ENCODE results near the gene SDHB. TPM values are rescaled to one million over a fixed set of nuclear protein-coding genes. Genes with fewer than 3 reads are reported as not detected.
A peak's percentile ranks its signal among the peaks of the same experiment; 100 is the strongest.

The SDHB gene
- total RNA-seq, 1 donor from 2014 or later: 61.2 TPM

DNA sequence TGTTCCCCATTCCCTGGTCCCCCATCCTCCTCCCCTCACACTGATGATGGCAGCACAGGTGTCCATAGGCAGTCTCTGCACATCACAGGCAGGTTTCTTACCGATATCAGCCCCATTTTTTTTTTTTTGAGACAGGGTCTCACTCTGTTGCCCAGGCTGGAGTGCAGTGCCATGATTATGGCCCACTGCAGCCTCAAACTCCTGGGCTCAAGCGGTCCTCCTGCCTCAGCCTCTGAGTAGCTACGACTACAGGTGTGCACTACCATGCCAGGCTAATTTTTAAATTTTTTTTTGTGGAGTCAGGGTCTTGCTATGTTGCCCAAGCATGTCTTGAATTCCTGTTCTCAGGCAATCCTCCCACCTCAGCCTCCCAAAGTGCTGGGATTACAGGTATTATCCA, 28.9 kb upstream of the SDHB start:
- Mint-ChIP-seq H3K36me3 (no peaks in the 10 kb centered on the region), H3K9me3 (no peaks in the 10 kb centered on the region), H3K27ac (no peak overlapping the region), H3K4me1 (peaks cover 3% of the 10 kb centered on the region), H3K4me3 (no peak overlapping the region), H3K27me3 (ENCODE audit: insufficient read depth, low read depth) (peaks cover 5% of the 10 kb centered on the region)
- Histone ChIP-seq H3K79me2 (ENCODE audit: low read depth) (no peaks in the 10 kb centered on the region), H3K4me2 (no peak overlapping the region), H3K9me3 (ENCODE audit: low read depth) (no peaks in the 10 kb centered on the region), H2AFZ (replicated peaks) (no peak overlapping the region), H3K27me3 (no peaks in the 10 kb centered on the region), H3F3A (ENCODE audit: low read depth) (no peaks in the 10 kb centered on the region), H3K4me1 (no peaks in the 10 kb centered on the region), H3K36me3 (no peaks in the 10 kb centered on the region), H4K20me1 (ENCODE audit: low read depth) (no peaks in the 10 kb centered on the region), H3K27ac (no peak overlapping the region), H3K9ac (no peak overlapping the region), H3K4me3 (no peak overlapping the region)
- TF ChIP-seq, protein P1, sequence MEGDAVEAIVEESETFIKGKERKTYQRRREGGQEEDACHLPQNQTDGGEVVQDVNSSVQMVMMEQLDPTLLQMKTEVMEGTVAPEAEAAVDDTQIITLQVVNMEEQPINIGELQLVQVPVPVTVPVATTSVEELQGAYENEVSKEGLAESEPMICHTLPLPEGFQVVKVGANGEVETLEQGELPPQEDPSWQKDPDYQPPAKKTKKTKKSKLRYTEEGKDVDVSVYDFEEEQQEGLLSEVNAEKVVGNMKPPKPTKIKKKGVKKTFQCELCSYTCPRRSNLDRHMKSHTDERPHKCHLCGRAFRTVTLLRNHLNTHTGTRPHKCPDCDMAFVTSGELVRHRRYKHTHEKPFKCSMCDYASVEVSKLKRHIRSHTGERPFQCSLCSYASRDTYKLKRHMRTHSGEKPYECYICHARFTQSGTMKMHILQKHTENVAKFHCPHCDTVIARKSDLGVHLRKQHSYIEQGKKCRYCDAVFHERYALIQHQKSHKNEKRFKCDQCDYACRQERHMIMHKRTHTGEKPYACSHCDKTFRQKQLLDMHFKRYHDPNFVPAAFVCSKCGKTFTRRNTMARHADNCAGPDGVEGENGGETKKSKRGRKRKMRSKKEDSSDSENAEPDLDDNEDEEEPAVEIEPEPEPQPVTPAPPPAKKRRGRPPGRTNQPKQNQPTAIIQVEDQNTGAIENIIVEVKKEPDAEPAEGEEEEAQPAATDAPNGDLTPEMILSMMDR (IDR thresholded peaks at IDR 0.05): no peak
- TF ChIP-seq EZH2 (IDR thresholded peaks at IDR 0.05) (no peak), EZH2phosphoT487 (IDR thresholded peaks at IDR 0.05) (no peak)
- no peak for DNase-seq (ENCODE audit: low spot score)

- Mint-ChIP-seq H3K27me3 (ENCODE audit: insufficient read depth, low read depth) (peaks cover 7% of the 10 kb centered on the region), H3K4me1 (peaks cover 3% of the 10 kb centered on the region), H3K36me3 (no peaks in the 10 kb centered on the region), H3K9me3 (no peaks in the 10 kb centered on the region), H3K27ac (peak overlapping the region; percentile 10), H3K4me3 (no peak overlapping the region)
- Histone ChIP-seq H3K27me3 (no peaks in the 10 kb centered on the region), H3K27ac (no peak overlapping the region), H3K9me3 (ENCODE audit: low read depth) (no peaks in the 10 kb centered on the region), H3K36me3 (no peaks in the 10 kb centered on the region), H4K20me1 (ENCODE audit: low read depth) (no peaks in the 10 kb centered on the region), H3K4me1 (no peaks in the 10 kb centered on the region), H2AFZ (replicated peaks) (no peak overlapping the region), H3K9ac (no peak overlapping the region), H3K4me3 (no peak overlapping the region), H3F3A (ENCODE audit: low read depth) (no peaks in the 10 kb centered on the region), H3K79me2 (ENCODE audit: low read depth) (no peaks in the 10 kb centered on the region), H3K4me2 (no peak overlapping the region)
- no peak for DNase-seq (ENCODE audit: low spot score)
- TF ChIP-seq, protein P1 (IDR thresholded peaks at IDR 0.05): no peak
- TF ChIP-seq EZH2 (IDR thresholded peaks at IDR 0.05) (no peak), EZH2phosphoT487 (IDR thresholded peaks at IDR 0.05) (no peak)
These were observed 27.6 kb upstream of the SDHB start for GRCh38 chr1:17081439-17081838.

GRCh38 chr1:17080880-17081279, 27.0 kb upstream of the SDHB start:
- no peak overlapping the region for H3K27ac Mint-ChIP-seq
- Histone ChIP-seq H3K27me3 (no peaks in the 10 kb centered on the region), H3K4me1 (no peaks in the 10 kb centered on the region), H3K36me3 (no peaks in the 10 kb centered on the region), H3K27ac (no peak overlapping the region), H3F3A (ENCODE audit: low read depth) (no peaks in the 10 kb centered on the region), H3K4me2 (no peak overlapping the region), H4K20me1 (ENCODE audit: low read depth) (no peaks in the 10 kb centered on the region), H3K79me2 (ENCODE audit: low read depth) (no peaks in the 10 kb centered on the region), H3K4me3 (no peak overlapping the region), H3K9ac (no peak overlapping the region), H3K9me3 (ENCODE audit: low read depth) (no peaks in the 10 kb centered on the region), H2AFZ (replicated peaks) (no peak overlapping the region)
- peaks cover 7% of the 10 kb centered on the region for H3K27me3 Mint-ChIP-seq (ENCODE audit: insufficient read depth, low read depth)
- H3K36me3 Mint-ChIP-seq: no peaks in the 10 kb centered on the region
- no peak for DNase-seq (ENCODE audit: low spot score)
- no peaks in the 10 kb centered on the region for H3K9me3 Mint-ChIP-seq
- H3K4me1 Mint-ChIP-seq: peaks cover 3% of the 10 kb centered on the region
- TF ChIP-seq, protein P1 (IDR thresholded peaks at IDR 0.05): no peak
- TF ChIP-seq EZH2 (IDR thresholded peaks at IDR 0.05): no peak
- no peak for TF ChIP-seq EZH2phosphoT487 (IDR thresholded peaks at IDR 0.05)
- H3K4me3 Mint-ChIP-seq: no peak overlapping the region
